Stimulated activated CD4-positive, alpha-beta T cell treated with anti-CD3 and anti-CD28 coated beads, Interleukin-12 subunit alpha, Interleukin-12 subunit beta, amount 100 ng/mL, for 4 hours (primary cell): ENCODE measurements around the gene OTOP2.
"Not testable (repeated sequence)": the region's sequence is repeated elsewhere in the genome, so short reads cannot be mapped to it uniquely, and the experiment has no call there.

Experiments used
- DNase-seq: peaks from one replicate; pipeline ENCODE4 v3.0.0-alpha.2; 2020

Gene OTOP2

GRCh38 chr17:74975943-74976342 lies 51.9 kb downstream of the OTOP2 start:
- no peak for DNase-seq

- DNase-seq: no peak
Observed at GRCh38 chr17:74977802-74978201, 53.7 kb downstream of the OTOP2 start.

- DNase-seq: no peak
Observed at GRCh38 chr17:74978240-74978639, 54.2 kb downstream of the OTOP2 start.

GRCh38 chr17:74979408-74980146 lies 55.5 kb downstream of the OTOP2 start:
- DNase-seq: no peak

- DNase-seq: no peak
Observed at GRCh38 chr17:74981318-74981978, 57.4 kb downstream of the OTOP2 start.

- DNase-seq: peak; percentile 73
Observed at GRCh38 chr17:74981979-74982662, 58.0 kb downstream of the OTOP2 start.

GRCh38 chr17:74982663-74983313 lies 58.7 kb downstream of the OTOP2 start:
- not testable (repeated sequence) for DNase-seq
